Activated B cell treated with CpG ODN at 0.5 μM for 24 hours (primary cell): Measurements from ENCODE around the gene MRO. TPM values are rescaled to one million over a fixed set of nuclear protein-coding genes. Genes with fewer than 3 reads are reported as not detected.

Experiments used
- ATAC-seq: fragments of 200-7000 bp; cut with Tn5 transposase; one replicate; pipeline ENCODE4 v1.10.0; 2021; ENCODE audit warnings: low read depth, mild to moderate bottlenecking, moderate library complexity
- CTCF ChIA-PET: fragments of 350-600 bp; sonication (Branson Sonifier 250); formaldehyde crosslinking; loops from one replicate; lab custom pipeline; 2021; ENCODE audit warnings: antibody characterized with exemption; lab: Charles Lee
- POLR2A ChIA-PET: fragments of 350-600 bp; sonication (Branson Sonifier 250); formaldehyde crosslinking; loops from one replicate; lab custom pipeline; 2021; ENCODE audit warnings: antibody characterized with exemption; lab: Charles Lee
- DNase-seq: peaks from one replicate; pipeline ENCODE4 v3.0.0; 2022
- H3K27ac Mint-ChIP-seq: one replicate; pipeline ENCODE4 v1.8.0; 2020; ENCODE audit warnings: mixed read lengths
- H3K27me3 Mint-ChIP-seq: one replicate; pipeline ENCODE4 v1.8.0; 2021; ENCODE audit warnings: mixed read lengths
- H3K36me3 Mint-ChIP-seq: one replicate; pipeline ENCODE4 v1.8.0; 2021; ENCODE audit warnings: low read depth, mixed read lengths
- H3K4me1 Mint-ChIP-seq: one replicate; pipeline ENCODE4 v1.8.0; 2021; ENCODE audit warnings: mixed read lengths
- H3K4me3 Mint-ChIP-seq: one replicate; pipeline ENCODE4 v1.8.0; 2020; ENCODE audit warnings: mild to moderate bottlenecking, mixed read lengths
- H3K9me3 Mint-ChIP-seq: one replicate; pipeline ENCODE4 v1.8.0; 2020; ENCODE audit warnings: mixed read lengths
- intact Hi-C: fragments of 100-400 bp; cut with micrococcal nuclease; formaldehyde crosslinking; loops from one replicate; pipeline ENCODE4 v1.15.1; 2024
- total RNA-seq: library from RNA; stranded (reverse); gene quantifications from 2 replicates; pipeline ENCODE4 v1.2.3, GENCODE V29; 2022
- TF ChIP-seq, protein P1 (sequence below): fragments of 200-600 bp; IDR thresholded peaks from one replicate; pipeline ENCODE4 v1.8.0; 2022; ENCODE audit warnings: antibody characterized with exemption, mild to moderate bottlenecking

MRO gene
- total RNA-seq, 1 donor from 2014 or later: not detected

- H3K36me3 Mint-ChIP-seq: no peaks in the 10 kb centered on the region
- H3K27me3 Mint-ChIP-seq: no peaks in the 10 kb centered on the region
- ATAC-seq (peak; percentile 84), DNase-seq (no peak)
- H3K4me3 Mint-ChIP-seq: peak overlapping the region; percentile 11
- CTCF ChIA-PET: interaction anchor here (1.7 kb wide), 1 partner anchor 10 kb away, joined by 11 read pairs; the partner anchor contains the start of gene MRO
- H3K9me3 Mint-ChIP-seq: no peaks in the 10 kb centered on the region
- TF ChIP-seq, protein P1, sequence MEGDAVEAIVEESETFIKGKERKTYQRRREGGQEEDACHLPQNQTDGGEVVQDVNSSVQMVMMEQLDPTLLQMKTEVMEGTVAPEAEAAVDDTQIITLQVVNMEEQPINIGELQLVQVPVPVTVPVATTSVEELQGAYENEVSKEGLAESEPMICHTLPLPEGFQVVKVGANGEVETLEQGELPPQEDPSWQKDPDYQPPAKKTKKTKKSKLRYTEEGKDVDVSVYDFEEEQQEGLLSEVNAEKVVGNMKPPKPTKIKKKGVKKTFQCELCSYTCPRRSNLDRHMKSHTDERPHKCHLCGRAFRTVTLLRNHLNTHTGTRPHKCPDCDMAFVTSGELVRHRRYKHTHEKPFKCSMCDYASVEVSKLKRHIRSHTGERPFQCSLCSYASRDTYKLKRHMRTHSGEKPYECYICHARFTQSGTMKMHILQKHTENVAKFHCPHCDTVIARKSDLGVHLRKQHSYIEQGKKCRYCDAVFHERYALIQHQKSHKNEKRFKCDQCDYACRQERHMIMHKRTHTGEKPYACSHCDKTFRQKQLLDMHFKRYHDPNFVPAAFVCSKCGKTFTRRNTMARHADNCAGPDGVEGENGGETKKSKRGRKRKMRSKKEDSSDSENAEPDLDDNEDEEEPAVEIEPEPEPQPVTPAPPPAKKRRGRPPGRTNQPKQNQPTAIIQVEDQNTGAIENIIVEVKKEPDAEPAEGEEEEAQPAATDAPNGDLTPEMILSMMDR: no peak
- peak overlapping the region; percentile 71 for H3K27ac Mint-ChIP-seq
- POLR2A ChIA-PET: interaction anchor here (1.2 to 1.8 kb wide), 5 partner anchors 10 to 200 kb away, joined by 4 to 12 read pairs (median 7); partner anchors contain the start of genes ELAC1, ME2, MRO and SMAD4
- H3K4me1 Mint-ChIP-seq: peaks cover 27% of the 10 kb centered on the region
- intact Hi-C loops: loop anchor here (5.0 kb wide), 1 partner anchor 322 kb away; no protein-coding TSS in a partner anchor
Observed at GRCh38 chr18:50830544-50830943, 10.7 kb upstream of the MRO start.

DNA sequence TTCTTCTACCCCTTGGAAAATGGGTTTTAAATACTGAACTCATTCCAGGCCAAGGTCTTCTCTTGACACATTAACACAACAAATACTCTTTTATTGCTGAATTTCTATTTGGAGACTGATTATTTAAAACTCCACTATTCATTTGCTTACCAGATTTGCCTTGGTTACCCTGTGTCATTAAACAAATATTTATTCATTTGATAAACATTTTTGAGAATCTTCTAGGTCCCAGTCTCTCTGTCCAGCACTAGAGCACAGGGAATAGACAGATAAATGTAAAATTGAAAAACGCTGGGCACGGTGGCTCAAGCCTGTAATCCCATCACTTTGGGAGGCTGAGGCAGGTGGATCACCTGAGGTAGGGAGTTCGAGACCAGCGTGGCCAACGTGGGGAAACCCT, 9.8 kb upstream of the MRO start:
- intact Hi-C loops: loop anchor here (5.0 to 10.0 kb wide), 2 partner anchors 323 to 555 kb away; no protein-coding TSS in a partner anchor
- POLR2A ChIA-PET: interaction anchor here (0.6 to 1.6 kb wide), 4 partner anchors 9 to 138 kb away, joined by 4 to 12 read pairs (median 6); partner anchors contain the start of genes ELAC1, ME2 and MRO
- Mint-ChIP-seq H3K27me3 (no peaks in the 10 kb centered on the region), H3K4me1 (peaks cover 24% of the 10 kb centered on the region), H3K4me3 (no peak overlapping the region), H3K9me3 (no peaks in the 10 kb centered on the region), H3K27ac (no peak overlapping the region), H3K36me3 (no peaks in the 10 kb centered on the region)
- DNase-seq (no peak), ATAC-seq (no peak)
- CTCF ChIA-PET: no interaction called here
- TF ChIP-seq, protein P1: no peak

DNA sequence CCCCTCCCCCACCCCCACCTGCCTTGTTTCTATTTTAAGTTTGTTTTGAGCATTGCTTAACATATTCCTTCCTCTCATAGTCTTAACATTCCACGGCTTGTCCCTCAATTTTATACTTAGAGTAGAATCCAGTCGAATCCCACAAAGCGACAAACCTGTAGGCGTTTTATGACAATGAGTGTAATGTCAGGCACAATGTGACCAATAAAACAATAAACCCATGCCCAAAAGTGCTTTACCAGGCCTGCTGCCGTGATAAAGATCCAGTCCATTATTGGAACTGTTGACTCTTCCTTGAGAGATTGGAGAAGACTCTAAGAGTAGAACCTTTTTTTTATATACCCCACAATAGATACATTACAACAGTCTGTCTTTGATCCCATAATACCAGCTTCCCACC, 6.2 kb upstream of the MRO start:
- peaks cover 7% of the 10 kb centered on the region for H3K4me1 Mint-ChIP-seq
- ATAC-seq (no peak), DNase-seq (no peak)
- POLR2A ChIA-PET: no interaction called here
- H3K27me3 Mint-ChIP-seq: no peaks in the 10 kb centered on the region
- H3K9me3 Mint-ChIP-seq: no peaks in the 10 kb centered on the region
- H3K27ac Mint-ChIP-seq: no peak overlapping the region
- intact Hi-C loops: loop anchor here (10.0 kb wide), 1 partner anchor 559 kb away; no protein-coding TSS in a partner anchor
- CTCF ChIA-PET: no interaction called here
- H3K36me3 Mint-ChIP-seq: no peaks in the 10 kb centered on the region
- H3K4me3 Mint-ChIP-seq: no peak overlapping the region
- TF ChIP-seq, protein P1: no peak

DNA sequence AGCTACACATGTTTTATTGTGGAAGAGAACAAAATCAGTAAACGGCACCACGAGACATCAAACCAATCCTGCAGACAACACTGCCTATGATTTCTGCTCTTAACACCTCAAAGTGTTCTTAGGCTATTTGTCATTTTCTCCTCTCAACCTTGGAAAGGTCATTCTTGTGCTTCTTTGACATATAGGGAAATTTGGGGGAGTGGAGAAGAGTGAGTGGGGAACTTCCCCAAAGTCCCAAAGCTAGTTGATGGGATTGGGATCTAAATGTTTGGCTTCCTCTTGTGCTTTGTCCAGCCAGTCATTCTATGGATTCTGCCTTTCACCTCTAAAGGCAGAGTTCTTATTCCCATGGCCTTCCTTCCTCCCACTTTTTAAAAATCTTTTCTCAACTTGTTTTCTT, 5.8 kb upstream of the MRO start:
- Mint-ChIP-seq H3K27ac (no peak overlapping the region), H3K36me3 (no peaks in the 10 kb centered on the region), H3K9me3 (no peaks in the 10 kb centered on the region), H3K4me1 (peaks cover 3% of the 10 kb centered on the region), H3K4me3 (no peak overlapping the region), H3K27me3 (no peaks in the 10 kb centered on the region)
- DNase-seq: no peak
- ChIA-PET CTCF (no interaction called here), POLR2A (no interaction called here)
- no peak for ATAC-seq
- intact Hi-C loops: loop anchor here (10.0 kb wide), 1 partner anchor 559 kb away; no protein-coding TSS in a partner anchor
- TF ChIP-seq, protein P1: no peak

- H3K27ac Mint-ChIP-seq: no peak overlapping the region
- no peaks in the 10 kb centered on the region for H3K9me3 Mint-ChIP-seq
- ChIA-PET CTCF (interaction anchor here (0.7 kb wide), 1 partner anchor 229 kb away, joined by 3 read pairs; no protein-coding TSS in a partner anchor), POLR2A (interaction anchor here (0.6 to 3.4 kb wide), 3 partner anchors 15 to 229 kb away, joined by 3 to 17 read pairs (median 5); partner anchors contain the start of gene ME2)
- H3K36me3 Mint-ChIP-seq: no peaks in the 10 kb centered on the region
- DNase-seq (no peak), ATAC-seq (no peak)
- TF ChIP-seq, protein P1: no peak
- H3K4me1 Mint-ChIP-seq: peaks cover 4% of the 10 kb centered on the region
- H3K27me3 Mint-ChIP-seq: no peaks in the 10 kb centered on the region
- no peak overlapping the region for H3K4me3 Mint-ChIP-seq
- intact Hi-C loops: loop anchor here (5.0 to 10.0 kb wide), 4 partner anchors 95 to 1465 kb away; partner anchors contain the start of gene MEX3C
Observed at GRCh38 chr18:50822756-50823155, 2.9 kb upstream of the MRO start.
